Kidney capillary endothelial cell (primary cell): ENCODE measurements around the gene ZBTB37.
A peak's percentile ranks its signal among the peaks of the same experiment; 100 is the strongest.
"Not testable (repeated sequence)": the region's sequence is repeated elsewhere in the genome, so short reads cannot be mapped to it uniquely, and the experiment has no call there.

Experiments used
- DNase-seq: peaks from one replicate; pipeline ENCODE4 v3.0.0-alpha.2; 2018; ENCODE audit warnings: low spot score

ZBTB37 gene

GRCh38 chr1:173868266-173869020 lies at the start of gene ZBTB37:
Gene ZBTB37 (plus strand): TSS chr1:173868380. CDS start chr1:173870226, 1,846 bp downstream.
- DNase-seq: peak; percentile 47

- no peak for DNase-seq
These were observed 49.7 kb upstream of the ZBTB37 start for GRCh38 chr1:173818459-173818858.

- no peak for DNase-seq
These were observed 46.5 kb upstream of the ZBTB37 start for GRCh38 chr1:173821680-173822079.

- peak; percentile 7 for DNase-seq
These were observed 44.3 kb upstream of the ZBTB37 start for GRCh38 chr1:173823781-173824314.

- peak; percentile 94 for DNase-seq
These were observed 43.7 kb upstream of the ZBTB37 start, which contains the start of the genes CENPL and DARS2 for GRCh38 chr1:173824315-173825081. Gene CENPL (minus strand): TSS chr1:173824883. CDS start chr1:173811299, 13,584 bp downstream. Gene DARS2 (plus strand): TSS chr1:173824673. CDS start chr1:173825230, 557 bp downstream.

GRCh38 chr1:173827611-173828010 lies 40.6 kb upstream of the ZBTB37 start:
- DNase-seq: no peak

GRCh38 chr1:173832748-173833147 lies 35.4 kb upstream of the ZBTB37 start:
- DNase-seq: no peak

GRCh38 chr1:173852105-173852504 lies 16.1 kb upstream of the ZBTB37 start:
- DNase-seq: no peak

GRCh38 chr1:173853074-173853473 lies 15.1 kb upstream of the ZBTB37 start:
- peak; percentile 82 for DNase-seq

GRCh38 chr1:173856014-173856413 lies 12.2 kb upstream of the ZBTB37 start:
- DNase-seq: no peak

GRCh38 chr1:173856903-173857302 lies 11.3 kb upstream of the ZBTB37 start:
- DNase-seq: no peak

GRCh38 chr1:173857363-173857917 lies 10.7 kb upstream of the ZBTB37 start:
- no peak for DNase-seq

- DNase-seq: not testable (repeated sequence)
These were observed 8.6 kb upstream of the ZBTB37 start for GRCh38 chr1:173859547-173859946.

- DNase-seq: no peak
These were observed 8.1 kb upstream of the ZBTB37 start for GRCh38 chr1:173860065-173860464.

GRCh38 chr1:173861731-173862145 lies 6.4 kb upstream of the ZBTB37 start:
- DNase-seq: no peak

GRCh38 chr1:173862146-173862768 lies 5.9 kb upstream of the ZBTB37 start:
- not testable (repeated sequence) for DNase-seq

- DNase-seq: no peak
These were observed 5.4 kb upstream of the ZBTB37 start for GRCh38 chr1:173862769-173863223.

- no peak for DNase-seq
These were observed 4.7 kb upstream of the ZBTB37 start for GRCh38 chr1:173863224-173864161.

GRCh38 chr1:173864179-173864867 lies 3.9 kb upstream of the ZBTB37 start:
- DNase-seq: no peak
